ENCODE data around the gene MKKS.

Gene MKKS

GRCh38 chr20:10433623-10434466 is at the start of gene MKKS:
TSS of gene MKKS (minus strand) at chr20:10434222. CDS start at chr20:10413514, 20,708 bp downstream.
- peak within 1 kb of the TSS; percentile 93 for H3K4me3 ChIP-seq (ENCODE audit: low read length)
- TF ChIP-seq CTCF (conservative IDR thresholded peaks at IDR 0.05; ENCODE audit: low read depth, low read length) = no peak
- peak; percentile 64 for DNase-seq (ENCODE audit: low read depth)

GRCh38 chr20:10483691-10484090 is 49.7 kb upstream of the MKKS start:
- TF ChIP-seq CTCF (conservative IDR thresholded peaks at IDR 0.05; ENCODE audit: low read depth, low read length) = no peak
- H3K4me3 ChIP-seq (ENCODE audit: low read length) = no peak overlapping the region
- DNase-seq (ENCODE audit: low read depth) = no peak

- no peak overlapping the region for H3K4me3 ChIP-seq (ENCODE audit: low read length)
- TF ChIP-seq CTCF (conservative IDR thresholded peaks at IDR 0.05; ENCODE audit: low read depth, low read length) = no peak
- no peak for DNase-seq (ENCODE audit: low read depth)
Measured at GRCh38 chr20:10481676-10482075, 47.7 kb upstream of the MKKS start.

- H3K4me3 ChIP-seq (ENCODE audit: low read length) = no peak overlapping the region
- DNase-seq (ENCODE audit: low read depth) = no peak
- no peak for TF ChIP-seq CTCF (conservative IDR thresholded peaks at IDR 0.05; ENCODE audit: low read depth, low read length)
Measured at GRCh38 chr20:10478930-10479329, 44.9 kb upstream of the MKKS start.

- H3K4me3 ChIP-seq (ENCODE audit: low read length) = no peak overlapping the region
- no peak for TF ChIP-seq CTCF (conservative IDR thresholded peaks at IDR 0.05; ENCODE audit: low read depth, low read length)
- DNase-seq (ENCODE audit: low read depth) = no peak
Measured at GRCh38 chr20:10478205-10478604, 44.2 kb upstream of the MKKS start.

GRCh38 chr20:10476319-10476724 is 42.3 kb upstream of the MKKS start:
- no peak for DNase-seq (ENCODE audit: low read depth)
- no peak for TF ChIP-seq CTCF (conservative IDR thresholded peaks at IDR 0.05; ENCODE audit: low read depth, low read length)
- H3K4me3 ChIP-seq (ENCODE audit: low read length) = no peak overlapping the region

GRCh38 chr20:10475225-10475624 is 41.2 kb upstream of the MKKS start:
- no peak for DNase-seq (ENCODE audit: low read depth)
- no peak for TF ChIP-seq CTCF (conservative IDR thresholded peaks at IDR 0.05; ENCODE audit: low read depth, low read length)
- no peak overlapping the region for H3K4me3 ChIP-seq (ENCODE audit: low read length)

Measured in retinal pigment epithelial cell (primary cell).